SK-N-SH (cell line): ENCODE data around the gene RELB. TPM values are rescaled to one million over a fixed set of nuclear protein-coding genes. Genes with fewer than 3 reads are reported as not detected.

ENCODE experiments used
- CTCF ChIA-PET: fragments of 300-600, 350-600 bp; formaldehyde crosslinking; extraction: SDS; loops from one replicate; lab custom pipeline; 2021; lab: Yijun Ruan, JAX
- POLR2A ChIA-PET: fragments of 350-600 bp; sonication (Branson Sonifier 250); formaldehyde crosslinking; extraction: SDS; loops from one replicate; lab custom pipeline; 2020; ENCODE audit warnings: antibody characterized with exemption, inconsistent platforms; lab: Yijun Ruan, JAX
- DNase-seq: peaks from one replicate; pipeline ENCODE4 v3.0.0; 2012
- H2AFZ ChIP-seq: fragments of 200-600 bp; sonication (generic); 2 replicates; pipeline ENCODE4 v1.8.1; 2016; ENCODE audit warnings: antibody characterized with exemption, mild to moderate bottlenecking, low read depth
- H3F3A ChIP-seq: fragments of 200-600 bp; sonication (generic); replicated peaks from 2 replicates; pipeline ENCODE3; 2016; ENCODE audit warnings: antibody characterized with exemption, mild to moderate bottlenecking; ENCODE audit not compliant: insufficient read depth
- H3K27ac ChIP-seq, 2 experiments: fragments of 200-500 bp in 1 of 2; fragments of 200-600 bp in 1 of 2; sonication (Bioruptor generic) in 1 of 2; sonication (generic), shearing (Covaris generic) in 1 of 2; 2 replicates each; pipeline versions ENCODE4 v1.5.1 to v1.6.1; 2014 to 2016; ENCODE audit warnings: low read depth in 2 of 2, inconsistent platforms in 1 of 2, low read length in 1 of 2, mild to moderate bottlenecking in 1 of 2, mixed read lengths in 1 of 2
- H3K27me3 ChIP-seq: fragments of 200-600 bp; sonication (generic), shearing (Covaris generic); 2 replicates; pipeline ENCODE4 v1.6.1; 2016; ENCODE audit warnings: mixed run types; ENCODE audit not compliant: insufficient read depth
- H3K36me3 ChIP-seq, 2 experiments: fragments of 200-500 bp in 1 of 2; fragments of 200-600 bp in 1 of 2; sonication (Bioruptor generic) in 1 of 2; sonication (generic) in 1 of 2; replicated peaks in 1 of 2; 2 replicates each; pipeline versions ENCODE3 to v1.5.1; 2014 to 2016; ENCODE audit warnings: low read length in 1 of 2, mild to moderate bottlenecking in 1 of 2; ENCODE audit not compliant: insufficient read depth in 2 of 2, control insufficient read depth in 1 of 2
- H3K4me1 ChIP-seq, 2 experiments: fragments of 200-500 bp in 1 of 2; fragments of 200-600 bp in 1 of 2; sonication (Bioruptor generic) in 1 of 2; sonication (generic), shearing (Covaris generic) in 1 of 2; 2 replicates each; pipeline versions ENCODE4 v1.5.1 to v1.6.1; 2014 to 2016; ENCODE audit warnings: low read depth in 1 of 2, low read length in 1 of 2, mixed run types in 1 of 2; ENCODE audit not compliant: insufficient read depth in 2 of 2, control insufficient read depth in 1 of 2
- H3K4me2 ChIP-seq: fragments of 200-600 bp; sonication (generic), shearing (Covaris generic); 2 replicates; pipeline ENCODE4 v1.6.1; 2017; ENCODE audit warnings: mixed run types
- H3K4me3 ChIP-seq, 2 experiments: fragments of 200-500 bp in 1 of 2; fragments of 200-600 bp in 1 of 2; sonication (Bioruptor generic) in 1 of 2; sonication (generic), shearing (Covaris generic) in 1 of 2; 2 replicates each; pipeline versions ENCODE4 v1.5.1 to v1.8.1; 2014 to 2016; ENCODE audit warnings: low read depth in 2 of 2, inconsistent platforms in 1 of 2, low read length in 1 of 2, mild to moderate bottlenecking in 1 of 2, mixed read lengths in 1 of 2, moderate library complexity in 1 of 2
- H3K79me2 ChIP-seq: fragments of 200-600 bp; sonication (generic); 2 replicates; pipeline ENCODE4 v1.8.1; 2017; ENCODE audit warnings: mild to moderate bottlenecking; ENCODE audit not compliant: insufficient read depth
- H3K9ac ChIP-seq: fragments of 200-600 bp; sonication (generic); 2 replicates; pipeline ENCODE4 v1.6.1; 2017; ENCODE audit warnings: mixed run types
- H3K9me2 ChIP-seq: fragments of 200-600 bp; sonication (generic); 2 replicates; pipeline ENCODE4 v1.6.1; 2017; ENCODE audit warnings: mixed run types
- H3K9me3 ChIP-seq: fragments of 200-600 bp; sonication (generic); 2 replicates; pipeline ENCODE4 v1.6.1; 2017; ENCODE audit warnings: mixed run types, mild to moderate bottlenecking, moderate library complexity
- H4K20me1 ChIP-seq: fragments of 200-600 bp; sonication (generic); 2 replicates; pipeline ENCODE4 v1.6.1; 2017; ENCODE audit warnings: mild to moderate bottlenecking, mixed run types; ENCODE audit not compliant: insufficient read depth
- CHD2 ChIP-seq: fragments of 150-350 bp; IDR thresholded peaks from 2 replicates; pipeline ENCODE4 v1.6.1; 2018; ENCODE audit warnings: low read length; ENCODE audit not compliant: partially characterized antibody
- CTCF ChIP-seq: fragments of 200-600 bp; sonication (generic); IDR thresholded peaks from 2 replicates; pipeline ENCODE4 v1.6.1; 2017; ENCODE audit warnings: antibody characterized with exemption, mild to moderate bottlenecking, moderate library complexity
- GABPA ChIP-seq: IDR thresholded peaks from 2 replicates; pipeline ENCODE4 v1.4.0; 2012; ENCODE audit warnings: low read depth, mild to moderate bottlenecking
- GATA2 ChIP-seq: sonication (generic); formaldehyde crosslinking; IDR thresholded peaks from 2 replicates; pipeline ENCODE4 v1.5.0; 2020; ENCODE audit warnings: mild to moderate bottlenecking, missing genetic modification reagents
- MEF2A ChIP-seq: IDR thresholded peaks from 2 replicates; pipeline ENCODE4 v1.4.0; 2012; ENCODE audit warnings: low read depth, borderline replicate concordance
- NFIC ChIP-seq: IDR thresholded peaks from 2 replicates; pipeline ENCODE4 v1.4.0; 2012; ENCODE audit warnings: borderline replicate concordance
- NRF1 ChIP-seq: IDR thresholded peaks from 2 replicates; pipeline ENCODE4 v1.6.1; 2012; ENCODE audit warnings: low read depth, mild to moderate bottlenecking, low read length
- PBX3 ChIP-seq: IDR thresholded peaks from 2 replicates; pipeline ENCODE4; 2012
- POLR2AphosphoS5 ChIP-seq: IDR thresholded peaks from 2 replicates; pipeline ENCODE4 v1.6.1; 2012; ENCODE audit warnings: low read depth, low read length
- RAD21 ChIP-seq: IDR thresholded peaks from 2 replicates; pipeline ENCODE4 v1.6.1; 2012; ENCODE audit warnings: mild to moderate bottlenecking, low read length
- RFX5 ChIP-seq: IDR thresholded peaks from 2 replicates; pipeline ENCODE4 v1.6.1; 2012; ENCODE audit warnings: mild to moderate bottlenecking, improper control_type of control experiment, low read length
- RXRA ChIP-seq: IDR thresholded peaks from 2 replicates; pipeline ENCODE4 v1.4.0; 2012; ENCODE audit warnings: low read depth, mild to moderate bottlenecking, borderline replicate concordance
- TAF1 ChIP-seq: IDR thresholded peaks from 2 replicates; pipeline ENCODE4 v1.6.1; 2012; ENCODE audit warnings: low read depth, mild to moderate bottlenecking, low read length, moderate library complexity, borderline replicate concordance
- TCF12 ChIP-seq: IDR thresholded peaks from 2 replicates; pipeline ENCODE4 v1.4.0; 2012
- ZBTB33 ChIP-seq: IDR thresholded peaks from 2 replicates; pipeline ENCODE4 v1.4.0; 2012; ENCODE audit warnings: low read depth, borderline replicate concordance
- WGBS: methylation state at CpG from one replicate; pipeline ENCODE4 v1.1.6; 2017; ENCODE audit warnings: low lambda C conversion rate; 5-methylcytosine and 5-hydroxymethylcytosine counted together
- polyA plus RNA-seq, 3 experiments: library from polyadenylated mRNA; depleted of rRNA; stranded (reverse); fragments of >200 nt; gene quantifications; 2 replicates each; pipeline ENCODE4 v1.2.3, GENCODE V29; 2012

RELB gene
- polyA plus RNA-seq, 1 of the 3 experiments (the other 2 are of a cell fraction), result 12.6 TPM

- POLR2A ChIA-PET, result no interaction called here
Observed at GRCh38 chr19:44959691-44960090, 41.6 kb upstream of the RELB start.

More at GRCh38 chr19:44959691-44960090, 41.6 kb upstream of the RELB start:
- CTCF ChIA-PET, result interaction anchor here (0.5 to 1.8 kb wide), 8 partner anchors 8 to 722 kb away, joined by 3 to 4 read pairs (median 3); no protein-coding TSS in a partner anchor
- H3K4me3 ChIP-seq, result no peak overlapping the region
- no peak for TF ChIP-seq MEF2A
- TF ChIP-seq NFIC, result no peak
- no peak for TF ChIP-seq RFX5
- no peak for TF ChIP-seq CTCF
- TF ChIP-seq TAF1, result no peak
- no peak for TF ChIP-seq CHD2
- no peak for TF ChIP-seq NRF1
- no peak for TF ChIP-seq POLR2AphosphoS5
- no peak for TF ChIP-seq PBX3
- TF ChIP-seq GABPA, result no peak
- no peak for TF ChIP-seq TCF12
- TF ChIP-seq RAD21, result no peak
- no peak for TF ChIP-seq RXRA
- TF ChIP-seq GATA2 (CRISPR knock-in tag), result no peak
- TF ChIP-seq ZBTB33, result no peak
- H3K27ac ChIP-seq, result no peak overlapping the region
- peaks cover 62% of the 10 kb centered on the region for H4K20me1 ChIP-seq
- DNase-seq, result no peak
- no peak overlapping the region for H3K9ac ChIP-seq
- H3K9me3 ChIP-seq, result no peaks in the 10 kb centered on the region
- H3K9me2 ChIP-seq, result no peaks in the 10 kb centered on the region
- no peaks in the 10 kb centered on the region for H3K27me3 ChIP-seq
- H3K4me2 ChIP-seq, result no peak overlapping the region
- peaks cover under 1% of the 10 kb centered on the region for H3F3A ChIP-seq
- WGBS, result 89% methylated on average over 5 of the region's 5 CpGs
- H2AFZ ChIP-seq, result no peak overlapping the region
- peaks cover 0 to 20% of the 10 kb centered on the region in 2 experiments; a peak in 2 of 4 replicates for H3K4me1 ChIP-seq
- peaks cover 4 to 15% of the 10 kb centered on the region in 2 experiments for H3K36me3 ChIP-seq
- peaks cover 77% of the 10 kb centered on the region for H3K79me2 ChIP-seq
